GM18520 (cell line): ENCODE data around the gene DAAM1.

ENCODE experiments used
- ATAC-seq: cut with Tn5 transposase; IDR thresholded peaks from one replicate; pipeline ENCODE4 v1.9.1; 2021; ENCODE audit not compliant: unreplicated experiment

DAAM1 gene

DNA sequence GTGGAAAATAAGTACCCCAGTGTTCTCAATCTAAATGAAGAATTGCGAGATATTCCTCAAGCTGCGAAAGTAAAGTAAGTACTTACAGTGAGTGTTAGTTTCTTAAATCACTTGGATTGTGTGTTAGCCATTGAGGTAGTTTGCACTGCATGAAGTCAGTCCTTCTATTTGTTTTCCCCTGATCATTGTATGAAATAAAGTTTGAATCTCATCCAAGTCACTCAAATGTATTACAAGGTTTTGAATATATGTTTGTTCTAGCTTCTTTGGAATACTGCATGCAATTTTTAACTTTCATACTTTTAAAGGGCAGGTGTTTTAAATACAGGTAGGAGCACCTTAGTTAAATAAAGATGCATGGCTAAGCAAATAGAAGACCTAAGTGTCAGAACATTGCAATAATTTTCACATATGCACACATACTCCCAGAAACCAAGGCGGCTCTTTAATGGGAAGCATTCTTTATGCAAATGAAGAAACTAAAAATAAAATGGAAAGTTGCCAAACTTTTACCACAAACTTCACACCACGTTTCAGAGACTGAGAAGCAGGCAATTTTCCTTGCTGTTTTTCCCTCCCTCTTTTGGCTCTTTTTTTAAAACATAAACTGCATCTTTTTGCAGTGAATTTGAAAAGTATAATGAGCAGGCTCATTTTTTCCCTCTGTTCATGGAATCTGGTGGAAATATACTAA, 171.1 kb downstream of the DAAM1 start:
- no peak for ATAC-seq

GRCh38 chr14:59360233-59360632, 171.8 kb downstream of the DAAM1 start:
- no peak for ATAC-seq

GRCh38 chr14:59360923-59361794, 172.7 kb downstream of the DAAM1 start:
- ATAC-seq = no peak

- no peak for ATAC-seq
These were observed 174.0 kb downstream of the DAAM1 start for GRCh38 chr14:59362513-59362912.

- ATAC-seq = no peak
These were observed 175.2 kb downstream of the DAAM1 start for GRCh38 chr14:59363531-59364226.

- ATAC-seq = no peak
These were observed 181.8 kb downstream of the DAAM1 start for GRCh38 chr14:59370158-59370742.

DNA sequence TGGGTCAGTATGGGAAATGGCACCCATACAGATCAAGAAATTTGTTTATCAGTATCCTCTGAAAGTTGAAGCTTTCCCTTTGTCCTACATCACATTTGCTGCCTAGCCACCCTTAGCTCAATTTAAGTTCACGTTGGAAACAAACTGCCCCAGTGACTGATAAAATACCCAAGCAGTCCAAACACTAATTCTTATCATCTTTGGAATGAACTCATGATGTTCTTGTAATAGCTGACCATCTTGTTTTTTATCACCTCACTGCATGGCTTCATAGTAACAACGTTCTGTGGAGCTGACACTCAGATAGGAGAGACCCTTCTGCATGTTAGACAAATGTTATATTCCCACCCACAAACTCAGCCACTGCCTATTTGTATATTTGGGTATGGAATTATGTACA, 183.3 kb downstream of the DAAM1 start:
- ATAC-seq = no peak

DNA sequence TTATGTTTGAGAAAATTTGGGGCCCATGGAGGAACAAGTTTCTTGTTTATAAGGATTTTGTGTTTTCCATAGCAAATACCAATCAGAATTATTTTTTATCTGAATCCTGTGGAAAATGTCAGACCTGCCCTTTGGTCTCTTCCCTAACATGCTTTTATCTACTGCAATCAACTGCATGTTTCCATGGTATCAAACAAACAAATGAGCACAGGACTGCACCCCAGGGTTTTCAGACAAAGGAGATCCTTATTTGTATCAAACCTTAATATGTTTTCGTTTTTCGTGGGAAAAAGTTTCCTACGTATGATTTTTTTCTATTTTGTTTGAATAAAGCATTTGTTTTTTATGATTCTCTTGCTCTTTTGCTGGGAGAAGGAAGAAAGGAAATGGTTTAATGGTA, 185.6 kb downstream of the DAAM1 start:
- ATAC-seq = no peak

DNA sequence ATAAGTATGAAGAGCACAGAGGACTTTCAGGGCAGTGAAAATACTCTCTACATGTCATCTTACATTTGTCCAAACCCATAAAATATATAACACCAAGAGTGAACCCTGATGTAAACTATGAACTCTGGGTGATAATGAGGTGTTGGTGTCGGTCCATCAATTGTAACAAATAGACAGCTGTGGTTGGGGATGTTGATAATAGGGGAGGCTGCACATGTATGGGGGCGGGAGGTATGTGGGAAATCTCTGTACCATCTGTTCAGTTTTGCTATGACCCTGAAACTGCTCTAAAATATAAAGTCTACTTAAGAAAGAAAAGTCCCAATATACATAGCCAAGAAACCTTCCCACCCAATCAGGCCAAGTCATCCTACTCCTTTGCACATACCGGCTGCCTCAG, 188.2 kb downstream of the DAAM1 start:
- no peak for ATAC-seq

DNA sequence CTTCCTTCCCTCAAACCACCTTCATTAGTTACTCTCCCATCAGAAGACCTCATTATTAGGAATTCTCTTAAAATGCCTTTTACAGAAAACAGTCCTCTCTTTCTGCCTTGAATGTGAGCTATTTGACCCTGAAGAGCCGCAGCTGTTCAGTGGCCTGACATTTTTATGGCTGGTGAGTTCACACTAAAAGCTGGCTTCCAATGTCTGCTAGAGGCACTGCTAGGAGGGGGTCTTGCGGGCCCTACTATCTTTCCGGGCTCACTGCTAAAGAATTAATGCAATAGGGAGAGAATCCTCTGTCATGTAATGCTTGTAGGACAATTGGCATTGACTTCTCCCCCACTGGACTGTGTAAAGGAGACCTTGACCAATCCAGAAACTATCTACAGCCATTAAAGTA, 189.0 kb downstream of the DAAM1 start:
- no peak for ATAC-seq

GRCh38 chr14:59377991-59378601, 189.6 kb downstream of the DAAM1 start:
- ATAC-seq = no peak

DNA sequence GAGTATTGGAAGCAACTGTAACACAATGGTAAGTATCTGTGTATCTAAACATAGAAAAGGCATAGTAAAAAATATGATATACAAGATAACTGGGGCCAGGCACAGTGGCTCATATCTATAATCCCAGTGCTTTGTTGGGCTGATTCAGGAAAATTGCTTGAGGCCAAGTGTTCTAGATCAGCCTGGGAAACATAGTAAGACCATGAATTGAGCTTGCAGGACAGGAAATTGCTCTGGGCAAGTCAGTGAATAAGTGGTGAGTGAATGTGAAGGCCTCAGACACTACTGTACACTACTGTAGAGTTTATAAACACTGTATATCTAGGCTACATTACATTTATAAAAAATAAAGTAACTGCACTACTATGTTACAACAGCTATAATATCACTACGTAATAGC, 201.5 kb downstream of the DAAM1 start:
- no peak for ATAC-seq

DNA sequence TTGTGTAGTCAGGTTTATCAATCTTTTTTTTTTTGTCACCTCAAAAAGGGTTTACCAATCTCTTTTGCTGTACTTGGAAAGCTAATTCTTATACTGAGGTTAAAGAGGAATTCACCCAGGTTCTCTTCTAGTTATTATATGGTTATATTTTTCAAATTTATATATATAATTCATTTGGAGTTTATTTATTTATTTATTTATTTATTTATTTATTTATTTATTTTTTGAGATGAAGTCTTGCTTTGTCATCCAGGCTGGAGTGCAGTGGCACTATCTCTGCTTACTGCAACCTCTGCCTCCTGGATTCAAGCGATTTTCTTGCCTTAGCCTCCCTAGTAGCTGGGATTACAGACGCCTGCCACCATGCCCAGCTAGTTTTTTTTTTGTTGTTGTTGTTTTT, 202.9 kb downstream of the DAAM1 start:
- ATAC-seq = no peak

- ATAC-seq = no peak
These were observed 205.8 kb downstream of the DAAM1 start for GRCh38 chr14:59394268-59394667.

GRCh38 chr14:59395672-59396071, 207.2 kb downstream of the DAAM1 start:
- no peak for ATAC-seq

- ATAC-seq = no peak
These were observed 210.4 kb downstream of the DAAM1 start for GRCh38 chr14:59398841-59399240.

- no peak for ATAC-seq
These were observed 218.2 kb downstream of the DAAM1 start for GRCh38 chr14:59406454-59407245.

DNA sequence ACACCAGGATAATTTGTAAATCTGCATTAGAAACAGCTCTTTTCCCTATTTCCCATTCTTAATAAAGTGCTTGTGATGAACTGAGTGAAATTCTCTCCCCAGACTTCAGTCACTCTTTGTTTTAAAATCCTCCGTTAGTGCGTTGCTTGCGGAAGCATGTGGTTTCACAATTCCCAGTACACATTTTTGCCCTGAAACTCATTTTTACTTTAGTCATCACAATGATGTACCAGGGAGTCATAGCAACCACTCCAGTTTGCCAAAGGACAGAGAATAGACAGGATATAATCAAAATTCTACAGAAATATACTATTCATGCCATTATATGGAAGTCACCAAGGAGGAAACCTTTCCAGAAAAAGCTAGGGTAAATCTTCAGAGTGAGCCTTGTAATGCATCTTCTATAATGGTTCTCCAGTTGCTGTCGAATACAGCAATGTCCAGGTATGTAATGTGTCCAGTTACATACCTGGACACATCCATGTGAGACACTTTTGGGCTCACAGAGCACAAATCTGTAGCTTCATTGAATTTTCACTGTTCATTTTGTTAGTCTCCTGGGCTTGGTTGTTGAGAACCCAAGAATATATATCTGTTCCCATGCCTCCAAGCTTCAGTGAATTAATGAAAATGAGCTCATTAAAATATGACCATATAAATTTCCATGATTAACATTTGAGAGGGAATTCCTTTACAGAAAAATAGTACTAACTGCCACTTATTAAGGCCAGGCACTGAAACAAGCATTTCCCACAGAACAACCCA, 219.0 kb downstream of the DAAM1 start:
- no peak for ATAC-seq

DNA sequence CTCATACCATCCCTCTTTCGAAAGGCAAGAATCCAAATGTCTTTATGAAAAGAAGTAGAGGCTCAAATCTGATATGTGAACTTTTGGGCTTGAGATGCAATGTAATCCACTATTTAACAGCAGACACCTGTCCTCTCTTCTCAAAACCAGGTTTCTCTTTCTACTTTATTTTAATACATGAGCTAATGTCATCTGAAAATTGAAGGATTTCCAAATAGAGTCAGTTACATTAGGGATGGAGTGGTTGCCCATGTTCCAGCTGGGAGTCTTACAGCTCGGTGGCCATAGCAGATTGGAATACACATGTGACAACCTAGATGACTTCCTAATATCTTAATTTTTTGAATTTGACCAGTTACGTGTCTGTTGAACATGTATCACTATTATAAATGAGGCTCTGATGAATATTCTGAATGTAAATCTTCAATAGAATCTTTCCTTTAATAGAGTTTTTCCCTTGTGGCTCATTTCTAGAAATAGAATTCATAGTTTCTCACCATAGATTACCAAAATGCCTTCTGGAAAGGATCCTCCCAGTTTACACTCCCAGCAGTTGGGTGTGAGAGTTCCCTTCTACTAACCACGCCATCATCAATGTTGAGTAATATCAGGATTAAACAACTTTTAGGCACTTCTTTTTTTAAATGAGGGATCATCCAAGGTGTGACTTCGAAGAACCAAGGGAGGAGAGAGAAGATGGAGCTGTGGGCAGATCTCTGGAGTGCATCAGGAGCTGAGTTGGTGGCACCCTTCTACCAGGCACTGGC, 227.6 kb downstream of the DAAM1 start:
- ATAC-seq = no peak
